Testis (tissue), 3 donors: ENCODE data around the gene RMI2. TPM values are rescaled to one million over a fixed set of nuclear protein-coding genes. Genes with fewer than 3 reads are reported as not detected.
"Not testable (repeated sequence)": the region's sequence is repeated elsewhere in the genome, so short reads cannot be mapped to it uniquely, and the experiment has no call there.

Source experiments
- DNase-seq: peaks from one replicate; pipeline ENCODE4 v3.0.0-alpha.2; 2019
- H3K27ac ChIP-seq, 2 donors: fragments of 200-600 bp; sonication (generic); one replicate each; pipeline ENCODE4 v1.5.1; 2019
- H3K27me3 ChIP-seq: fragments of 200-600 bp; sonication (generic); one replicate; pipeline ENCODE4 v1.5.1; 2019
- H3K36me3 ChIP-seq: fragments of 200-600 bp; sonication (generic); one replicate; pipeline ENCODE4 v1.5.1; 2017; ENCODE audit warnings: low read depth; ENCODE audit errors: missing control alignments
- H3K4me1 ChIP-seq: fragments of 200-600 bp; sonication (generic); one replicate; pipeline ENCODE4 v1.5.1; 2019
- H3K4me3 ChIP-seq, 2 donors: fragments of 200-600 bp; sonication (generic); one replicate each; pipeline ENCODE4 v1.5.1; 2017 to 2019
- H3K9me3 ChIP-seq: fragments of 200-600 bp; sonication (generic); one replicate; pipeline ENCODE4 v1.5.1; 2017
- POLR2A ChIP-seq: fragments of 450-650 bp; IDR thresholded peaks from one replicate; pipeline ENCODE4 v1.6.1; 2017; ENCODE audit warnings: antibody characterized with exemption, mild to moderate bottlenecking, moderate library complexity
- WGBS, 2 donors: methylation state at CpG; one replicate each; pipeline ENCODE4 v1.1.5; 2018; 5-methylcytosine and 5-hydroxymethylcytosine counted together
- intact Hi-C: fragments of 100-400 bp; cut with DNase I; formaldehyde crosslinking; loops from one replicate; pipeline ENCODE4 v1.15.1; 2023; ENCODE audit warnings: low total_unique reads
- polyA plus RNA-seq: library from polyadenylated mRNA; stranded (reverse); fragments of 350-450 nt; fragmentation: Illumina TruSeq; extraction: RNeasy Lipid Tissue Mini Kit (QIAGEN cat#74804); gene quantifications from one replicate; pipeline ENCODE4 v1.2.3, GENCODE V29; 2014; ENCODE audit warnings: low read depth, low replicate concordance; ENCODE audit not compliant: insufficient read depth
- total RNA-seq, 2 donors: library from RNA; depleted of rRNA; stranded (reverse); fragments of >200 nt; gene quantifications; one replicate each; pipeline ENCODE4 v1.2.3, GENCODE V29; 2016
- TF ChIP-seq, protein P1 (sequence below), 3 experiments: fragments of 450-650 bp in 2 of 3; fragments of 200-600 bp in 1 of 3; sonication (generic) in 1 of 3; IDR thresholded peaks; one replicate each; pipeline ENCODE4 v1.5.1; 2016 to 2019; ENCODE audit warnings: antibody characterized with exemption in 3 of 3, mild to moderate bottlenecking in 2 of 3, moderate library complexity in 1 of 3

Gene RMI2
- total and polyA plus RNA-seq, 3 donors from 2014 or later: 21.5 to 30.6 (median 26.7) TPM

- intact Hi-C loops: no loop called here
- H3K9me3 ChIP-seq: no peaks in the 10 kb centered on the region
- H3K4me3 ChIP-seq: no peak overlapping the region
- H3K4me1 ChIP-seq: peaks cover 16% of the 10 kb centered on the region
- no peaks in the 10 kb centered on the region for H3K36me3 ChIP-seq
- H3K27ac ChIP-seq: peak overlapping the region in 1 of 2 donors; percentile 44
- TF ChIP-seq, protein P1, sequence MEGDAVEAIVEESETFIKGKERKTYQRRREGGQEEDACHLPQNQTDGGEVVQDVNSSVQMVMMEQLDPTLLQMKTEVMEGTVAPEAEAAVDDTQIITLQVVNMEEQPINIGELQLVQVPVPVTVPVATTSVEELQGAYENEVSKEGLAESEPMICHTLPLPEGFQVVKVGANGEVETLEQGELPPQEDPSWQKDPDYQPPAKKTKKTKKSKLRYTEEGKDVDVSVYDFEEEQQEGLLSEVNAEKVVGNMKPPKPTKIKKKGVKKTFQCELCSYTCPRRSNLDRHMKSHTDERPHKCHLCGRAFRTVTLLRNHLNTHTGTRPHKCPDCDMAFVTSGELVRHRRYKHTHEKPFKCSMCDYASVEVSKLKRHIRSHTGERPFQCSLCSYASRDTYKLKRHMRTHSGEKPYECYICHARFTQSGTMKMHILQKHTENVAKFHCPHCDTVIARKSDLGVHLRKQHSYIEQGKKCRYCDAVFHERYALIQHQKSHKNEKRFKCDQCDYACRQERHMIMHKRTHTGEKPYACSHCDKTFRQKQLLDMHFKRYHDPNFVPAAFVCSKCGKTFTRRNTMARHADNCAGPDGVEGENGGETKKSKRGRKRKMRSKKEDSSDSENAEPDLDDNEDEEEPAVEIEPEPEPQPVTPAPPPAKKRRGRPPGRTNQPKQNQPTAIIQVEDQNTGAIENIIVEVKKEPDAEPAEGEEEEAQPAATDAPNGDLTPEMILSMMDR (IDR thresholded peaks at IDR 0.05): no peak
- TF ChIP-seq POLR2A: no peak
- 27 to 54% methylated on average over 10 to 19 of the region's 19 CpGs for WGBS, 2 donors
- no peaks in the 10 kb centered on the region for H3K27me3 ChIP-seq
- peak; percentile 63 for DNase-seq
Measured at GRCh38 chr16:11297492-11298142, 47.6 kb upstream of the RMI2 start.

DNA sequence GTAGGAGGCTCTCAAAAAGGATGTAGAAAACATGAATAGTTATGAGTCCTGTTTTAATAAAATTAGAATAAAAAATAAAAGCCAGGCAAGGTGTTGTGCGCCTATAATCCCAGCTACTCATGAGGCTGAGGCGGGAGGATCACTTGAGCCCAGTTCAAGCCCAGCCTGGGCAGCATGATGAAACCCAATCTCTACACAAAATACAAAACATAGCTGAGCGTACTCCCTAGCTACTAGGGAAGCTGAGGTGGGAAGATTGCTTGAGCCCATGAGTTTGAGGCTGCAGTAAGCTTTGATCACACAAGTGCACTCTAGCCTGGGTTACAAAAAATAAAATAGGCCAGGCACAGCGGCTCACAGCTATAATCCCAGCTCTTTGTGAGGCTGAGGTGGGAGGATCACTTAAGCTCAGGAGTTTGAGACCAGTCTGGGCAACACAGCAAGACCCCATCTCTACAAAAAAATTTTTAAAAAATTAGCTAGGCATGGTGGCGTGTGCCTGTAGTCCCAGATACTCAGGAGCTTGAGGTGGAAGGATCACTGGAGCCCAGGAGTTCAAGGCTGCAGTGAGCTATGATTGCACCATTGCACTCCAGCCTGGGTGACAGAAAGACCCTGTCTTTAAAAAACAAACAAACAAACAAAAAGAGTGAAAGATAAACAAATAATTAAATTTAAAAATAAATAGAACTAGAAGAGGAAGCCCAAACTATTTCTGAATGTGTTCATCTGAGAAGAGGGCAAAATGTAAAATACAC is 46.9 kb upstream of the RMI2 start:
- Histone ChIP-seq H3K4me1 (peaks cover 16% of the 10 kb centered on the region), H3K4me3 (no peak overlapping the region), H3K36me3 (no peaks in the 10 kb centered on the region), H3K9me3 (no peaks in the 10 kb centered on the region), H3K27ac (no peak overlapping the region), H3K27me3 (no peaks in the 10 kb centered on the region)
- TF ChIP-seq POLR2A: no peak
- TF ChIP-seq, protein P1 (IDR thresholded peaks at IDR 0.05): no peak
- intact Hi-C loops: no loop called here
- no peak for DNase-seq
- WGBS, 2 donors: 74 to 87% methylated on average over 5 of the region's 5 CpGs

DNA sequence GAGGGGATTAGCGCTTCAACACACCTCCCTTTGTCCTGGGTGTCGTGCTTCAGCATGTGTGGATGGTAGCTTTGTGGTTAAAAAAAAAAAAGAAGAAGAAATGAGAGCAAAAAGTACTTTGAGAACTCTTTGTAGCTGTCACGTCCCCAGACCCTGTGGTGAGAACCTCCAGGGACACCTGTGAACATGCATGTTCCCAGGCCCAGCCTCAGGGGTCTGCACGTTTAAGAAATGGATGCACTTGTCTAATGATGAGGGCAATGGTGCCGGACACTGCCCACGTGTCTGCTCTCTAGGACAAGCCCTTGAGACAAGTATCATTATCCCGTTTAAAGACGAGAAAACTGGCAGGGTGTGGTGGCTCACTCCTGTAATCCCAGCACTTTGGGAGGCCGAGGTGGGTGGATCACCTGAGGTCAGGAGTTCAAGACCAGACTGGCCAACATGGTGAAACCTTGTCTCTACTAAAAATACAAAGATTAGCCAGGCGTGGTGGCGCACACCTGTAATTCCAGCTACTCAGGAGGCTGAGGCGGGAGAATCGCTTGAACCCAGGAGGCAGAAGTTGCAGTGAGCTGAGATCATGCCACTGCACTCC is 46.2 kb upstream of the RMI2 start:
- H3K36me3 ChIP-seq, intact Hi-C loops, H3K9me3 ChIP-seq, DNase-seq, H3K27me3 ChIP-seq, H3K27ac ChIP-seq, H3K4me3 ChIP-seq: not testable (repeated sequence)
- 81 to 83% methylated on average over 13 of the region's 13 CpGs for WGBS, 2 donors
- peaks cover 16% of the 10 kb centered on the region for H3K4me1 ChIP-seq

- Histone ChIP-seq H3K36me3 (no peaks in the 10 kb centered on the region), H3K27ac (no peak overlapping the region), H3K4me1 (peaks cover 16% of the 10 kb centered on the region), H3K4me3 (no peak overlapping the region), H3K27me3 (no peaks in the 10 kb centered on the region), H3K9me3 (no peaks in the 10 kb centered on the region)
- intact Hi-C loops: no loop called here
- WGBS, 2 donors: 91 to 93% methylated on average over 4 to 6 of the region's 6 CpGs
- no peak for DNase-seq
- TF ChIP-seq, protein P1 (IDR thresholded peaks at IDR 0.05): no peak
- no peak for TF ChIP-seq POLR2A
Measured at GRCh38 chr16:11299865-11300559, 45.2 kb upstream of the RMI2 start.

- 79 to 87% methylated on average over 6 to 7 of the region's 7 CpGs for WGBS, 2 donors
- intact Hi-C loops: no loop called here
- no peaks in the 10 kb centered on the region for H3K27me3 ChIP-seq
- H3K4me3 ChIP-seq: no peak overlapping the region
- no peak for DNase-seq
- H3K27ac ChIP-seq: no peak overlapping the region
- H3K36me3 ChIP-seq: no peaks in the 10 kb centered on the region
- H3K4me1 ChIP-seq: peaks cover 16% of the 10 kb centered on the region
- TF ChIP-seq, protein P1 (IDR thresholded peaks at IDR 0.05): no peak
- no peak for TF ChIP-seq POLR2A
- no peaks in the 10 kb centered on the region for H3K9me3 ChIP-seq
Measured at GRCh38 chr16:11300560-11300892, 44.7 kb upstream of the RMI2 start.
